Astrocyte of the spinal cord (primary cell): ENCODE measurements around the gene RNASE12.
"Not testable (repeated sequence)": the region's sequence is repeated elsewhere in the genome, so short reads cannot be mapped to it uniquely, and the experiment has no call there.

Experiments used
- DNase-seq: peaks from one replicate; pipeline ENCODE4 v3.0.0; 2011; ENCODE audit warnings: low read depth, low spot score
- H3K4me3 ChIP-seq: 2 replicates; pipeline ENCODE4 v1.5.1; 2011; ENCODE audit warnings: low read depth, mild to moderate bottlenecking, low read length, moderate library complexity
- in situ Hi-C: cut with HindIII; loops from 2 replicates; pipeline ENCODE4 v1.10.0; 2017; ENCODE audit warnings: low sequenced_read_pairs
- TF ChIP-seq, protein P1 (sequence below): IDR thresholded peaks from 2 replicates; pipeline ENCODE4 v1.5.1; 2012; ENCODE audit warnings: low read depth, mild to moderate bottlenecking, low read length, inconsistent platforms

The RNASE12 gene

DNA sequence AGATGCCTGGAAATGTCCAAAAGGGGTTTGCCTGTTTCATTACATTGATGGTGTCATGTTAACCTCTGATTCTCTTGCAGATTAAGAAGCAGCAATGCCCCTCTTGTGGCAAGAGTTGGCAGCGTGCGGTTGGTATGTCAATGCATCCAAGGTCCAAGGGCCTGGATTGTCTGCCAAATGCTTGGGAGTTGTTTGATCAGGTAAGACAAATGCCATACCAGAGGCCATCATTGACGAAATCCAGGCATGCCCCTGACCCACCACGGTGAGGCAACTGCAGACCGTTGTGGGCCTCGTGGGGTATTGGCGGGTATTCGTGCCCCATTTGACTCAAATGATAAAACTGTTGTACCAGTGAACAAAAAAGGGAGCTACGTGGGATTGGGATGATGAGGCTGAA is 11.4 kb upstream of the RNASE12 start:
- TF ChIP-seq, protein P1, sequence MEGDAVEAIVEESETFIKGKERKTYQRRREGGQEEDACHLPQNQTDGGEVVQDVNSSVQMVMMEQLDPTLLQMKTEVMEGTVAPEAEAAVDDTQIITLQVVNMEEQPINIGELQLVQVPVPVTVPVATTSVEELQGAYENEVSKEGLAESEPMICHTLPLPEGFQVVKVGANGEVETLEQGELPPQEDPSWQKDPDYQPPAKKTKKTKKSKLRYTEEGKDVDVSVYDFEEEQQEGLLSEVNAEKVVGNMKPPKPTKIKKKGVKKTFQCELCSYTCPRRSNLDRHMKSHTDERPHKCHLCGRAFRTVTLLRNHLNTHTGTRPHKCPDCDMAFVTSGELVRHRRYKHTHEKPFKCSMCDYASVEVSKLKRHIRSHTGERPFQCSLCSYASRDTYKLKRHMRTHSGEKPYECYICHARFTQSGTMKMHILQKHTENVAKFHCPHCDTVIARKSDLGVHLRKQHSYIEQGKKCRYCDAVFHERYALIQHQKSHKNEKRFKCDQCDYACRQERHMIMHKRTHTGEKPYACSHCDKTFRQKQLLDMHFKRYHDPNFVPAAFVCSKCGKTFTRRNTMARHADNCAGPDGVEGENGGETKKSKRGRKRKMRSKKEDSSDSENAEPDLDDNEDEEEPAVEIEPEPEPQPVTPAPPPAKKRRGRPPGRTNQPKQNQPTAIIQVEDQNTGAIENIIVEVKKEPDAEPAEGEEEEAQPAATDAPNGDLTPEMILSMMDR, result no peak

DNA sequence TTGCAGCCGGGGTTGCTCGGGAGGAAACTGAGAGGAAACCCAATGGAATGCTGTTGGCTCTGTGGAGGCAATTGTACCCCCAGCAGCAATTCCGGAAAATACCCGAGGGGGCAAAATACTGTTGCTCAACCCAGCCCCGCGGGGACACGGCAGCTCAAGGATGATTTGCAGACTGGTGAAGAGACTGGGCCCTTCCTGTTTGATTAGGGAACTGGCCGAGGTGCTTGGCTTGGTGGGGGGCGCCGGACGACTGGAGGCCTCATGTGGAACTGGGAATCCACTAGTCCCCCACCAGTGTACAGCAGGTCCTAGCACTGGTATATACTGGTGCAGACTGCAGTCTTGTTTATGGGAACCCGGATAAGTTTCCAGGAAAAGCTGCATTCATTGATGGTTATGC is 10.3 kb upstream of the RNASE12 start:
- TF ChIP-seq, protein P1, result no peak
- in situ Hi-C loops, result no loop called here
- no peak overlapping the region for H3K4me3 ChIP-seq
- DNase-seq, result no peak

More for the DNA sequence above, 11.4 kb upstream of the RNASE12 start:
- in situ Hi-C loops, result no loop called here
- no peak for DNase-seq
- H3K4me3 ChIP-seq, result no peak overlapping the region

- TF ChIP-seq, protein P1, result no peak
- in situ Hi-C loops, result no loop called here
- H3K4me3 ChIP-seq, result no peak overlapping the region
- no peak for DNase-seq
Measured at GRCh38 chr14:20597108-20597507, 5.9 kb upstream of the RNASE12 start.

DNA sequence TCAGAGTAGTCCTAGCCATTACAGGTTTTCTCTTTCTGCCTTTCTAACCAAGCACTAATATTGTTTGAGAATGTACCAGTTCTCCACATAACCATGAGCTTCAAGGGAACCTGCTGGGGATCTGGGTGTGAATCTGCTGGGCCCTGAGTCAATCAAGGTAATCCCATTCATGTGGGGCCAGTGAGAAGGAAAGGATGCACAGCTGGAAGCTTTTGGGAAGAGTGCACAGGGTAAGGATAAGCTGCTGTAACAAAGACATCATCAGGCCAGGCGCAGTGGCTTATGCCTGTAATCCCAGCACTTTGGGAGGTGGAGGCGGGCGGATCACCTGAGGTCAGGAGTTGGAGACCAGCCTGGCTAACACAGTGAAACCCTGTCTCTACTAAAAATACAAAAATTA is 4.5 kb upstream of the RNASE12 start:
- H3K4me3 ChIP-seq, DNase-seq, in situ Hi-C loops: not testable (repeated sequence)

- TF ChIP-seq, protein P1, result no peak
- no peak for DNase-seq
- H3K4me3 ChIP-seq, result no peak overlapping the region
- in situ Hi-C loops, result no loop called here
Measured at GRCh38 chr14:20592574-20592973, 1.4 kb upstream of the RNASE12 start.

DNA sequence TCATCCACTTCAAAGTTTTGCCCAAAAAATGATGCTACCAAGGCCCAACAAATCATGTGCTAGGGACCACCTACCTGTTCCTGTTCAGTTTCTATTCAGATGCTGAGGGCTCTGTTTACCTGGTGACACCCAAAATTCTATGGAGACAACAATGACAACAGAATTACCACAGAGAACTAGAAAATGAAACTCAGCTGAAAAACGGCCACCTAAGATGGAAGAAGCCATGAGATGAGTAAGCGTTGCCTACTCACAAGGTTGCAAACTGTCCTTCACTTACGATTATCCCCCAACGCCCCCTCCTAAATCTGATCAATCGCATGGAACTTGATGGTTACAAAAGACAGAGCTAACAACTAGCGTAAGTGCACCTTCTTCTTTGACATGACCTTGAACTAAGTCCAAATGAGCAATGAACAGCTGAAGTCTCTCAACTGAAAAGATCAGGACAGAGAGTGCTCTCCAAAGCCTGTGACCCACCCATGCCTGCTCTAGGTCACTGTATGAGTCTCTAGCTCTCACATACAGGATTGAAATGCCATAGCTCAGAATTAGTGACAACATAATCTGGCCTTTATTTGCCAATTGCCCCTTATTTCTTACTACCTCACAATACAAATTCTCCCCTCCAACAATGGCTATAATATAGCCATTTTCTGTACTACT is 3.6 kb downstream of the RNASE12 start, which contains the start of gene RNASE11:
RNASE11 (minus strand) TSS at position 513 of the 666 bp plus-strand sequence.
- TF ChIP-seq, protein P1, result no peak
- no peak for DNase-seq
- no peak within 1 kb of the TSS for H3K4me3 ChIP-seq
- in situ Hi-C loops, result no loop called here

DNA sequence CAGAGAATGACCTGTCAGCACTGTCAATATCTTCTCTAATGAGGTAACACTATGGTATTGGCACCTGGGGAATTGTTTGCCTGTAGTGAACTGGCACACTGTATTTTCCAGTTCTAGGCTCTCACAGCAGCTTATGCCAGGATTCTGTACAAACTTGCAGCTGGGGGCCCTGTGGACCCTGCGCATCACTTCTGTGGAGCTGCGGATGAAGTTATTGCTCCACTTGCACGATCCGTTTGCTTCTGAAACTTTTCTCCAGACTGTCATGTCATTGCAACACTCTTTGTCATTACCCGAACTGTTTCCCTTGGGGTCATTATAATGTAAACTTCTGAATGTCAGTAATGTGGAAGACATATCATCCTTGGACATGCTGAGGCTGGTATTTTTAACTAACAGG is 7.3 kb downstream of the RNASE12 start:
- no peak overlapping the region for H3K4me3 ChIP-seq
- TF ChIP-seq, protein P1, result no peak
- in situ Hi-C loops, result no loop called here
- no peak for DNase-seq
